Epithelial cell of proximal tubule (primary cell): ENCODE data around the gene IFNLR1. TPM values are rescaled to one million over a fixed set of nuclear protein-coding genes. Genes with fewer than 3 reads are reported as not detected.

Experiments used
- DNase-seq: peaks from one replicate; pipeline ENCODE4 v3.0.0-alpha.2; 2011; ENCODE audit warnings: low read depth
- H3K4me3 ChIP-seq: 2 replicates; pipeline ENCODE4 v1.5.1; 2011; ENCODE audit warnings: low read depth, mild to moderate bottlenecking, low read length
- total RNA-seq: library from RNA; depleted of rRNA; stranded (reverse); fragments of >200 nt; gene quantifications from 2 replicates; pipeline ENCODE4 v1.2.3, GENCODE V29; 2015
- TF ChIP-seq, protein P1 (sequence below): conservative IDR thresholded peaks from 2 replicates; pipeline ENCODE4 v1.5.1; 2012; ENCODE audit warnings: low read depth, mild to moderate bottlenecking, low read length

The IFNLR1 gene
- total RNA-seq, 1 donor from 2014 or later, result 3.6 TPM

DNA sequence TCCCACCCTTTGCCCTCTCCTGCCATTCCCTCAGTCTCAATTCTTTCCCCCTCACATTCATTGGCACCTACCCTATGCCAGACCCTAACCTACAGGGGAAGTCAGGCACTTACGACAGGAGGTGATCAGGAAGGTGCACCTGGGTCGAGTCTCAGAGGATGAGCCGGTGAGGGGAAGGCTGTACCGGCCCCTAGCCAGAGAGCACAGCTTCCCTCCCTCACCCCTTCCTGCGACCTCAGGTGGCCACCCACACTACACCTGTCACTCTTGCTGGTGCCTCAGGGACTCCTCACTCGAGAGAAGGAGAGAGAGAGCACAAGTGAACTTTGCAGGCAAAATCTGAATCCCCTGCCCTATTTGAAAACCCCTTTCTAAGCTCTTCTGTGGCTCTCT is 73.5 kb downstream of the IFNLR1 start:
- no peak overlapping the region for H3K4me3 ChIP-seq
- no peak for DNase-seq
- TF ChIP-seq, protein P1, sequence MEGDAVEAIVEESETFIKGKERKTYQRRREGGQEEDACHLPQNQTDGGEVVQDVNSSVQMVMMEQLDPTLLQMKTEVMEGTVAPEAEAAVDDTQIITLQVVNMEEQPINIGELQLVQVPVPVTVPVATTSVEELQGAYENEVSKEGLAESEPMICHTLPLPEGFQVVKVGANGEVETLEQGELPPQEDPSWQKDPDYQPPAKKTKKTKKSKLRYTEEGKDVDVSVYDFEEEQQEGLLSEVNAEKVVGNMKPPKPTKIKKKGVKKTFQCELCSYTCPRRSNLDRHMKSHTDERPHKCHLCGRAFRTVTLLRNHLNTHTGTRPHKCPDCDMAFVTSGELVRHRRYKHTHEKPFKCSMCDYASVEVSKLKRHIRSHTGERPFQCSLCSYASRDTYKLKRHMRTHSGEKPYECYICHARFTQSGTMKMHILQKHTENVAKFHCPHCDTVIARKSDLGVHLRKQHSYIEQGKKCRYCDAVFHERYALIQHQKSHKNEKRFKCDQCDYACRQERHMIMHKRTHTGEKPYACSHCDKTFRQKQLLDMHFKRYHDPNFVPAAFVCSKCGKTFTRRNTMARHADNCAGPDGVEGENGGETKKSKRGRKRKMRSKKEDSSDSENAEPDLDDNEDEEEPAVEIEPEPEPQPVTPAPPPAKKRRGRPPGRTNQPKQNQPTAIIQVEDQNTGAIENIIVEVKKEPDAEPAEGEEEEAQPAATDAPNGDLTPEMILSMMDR, result no peak

DNA sequence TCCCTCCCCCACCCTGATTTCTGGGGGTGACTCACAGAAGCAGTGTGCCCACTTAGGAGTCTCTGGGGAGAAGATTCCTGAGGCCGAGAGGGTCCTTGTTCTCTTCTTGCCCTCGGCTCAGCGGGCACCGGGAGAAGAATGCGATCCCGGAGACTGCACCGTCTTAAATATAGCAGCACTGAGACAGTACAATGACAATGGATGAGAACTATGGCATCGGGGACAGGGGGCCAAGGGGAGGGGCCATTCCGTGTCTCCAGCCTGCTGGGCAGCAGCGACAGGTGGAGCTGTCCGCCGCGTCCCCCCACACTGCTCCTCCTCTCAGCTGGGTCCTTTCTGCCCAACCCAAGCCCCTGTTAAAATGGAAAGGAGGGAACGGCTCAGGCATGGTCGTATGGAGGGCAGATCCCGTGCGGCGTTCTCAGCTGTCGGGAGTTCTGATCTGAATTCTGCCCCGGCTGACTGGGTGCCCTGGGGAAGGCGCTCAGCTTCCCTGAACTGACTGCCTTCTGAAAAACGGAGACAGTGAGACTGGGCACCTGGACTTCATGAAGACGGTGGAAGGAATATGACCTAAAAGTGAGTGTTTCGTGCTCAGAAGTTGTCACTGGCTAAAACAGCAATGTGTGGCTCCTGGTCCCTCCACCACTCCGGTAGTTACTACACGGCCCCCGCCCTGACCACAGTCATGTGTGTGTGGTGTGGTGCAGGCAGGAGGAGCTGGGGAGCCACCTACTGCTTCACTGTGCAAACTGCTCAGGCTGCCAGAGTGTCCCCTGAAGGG is 74.9 kb downstream of the IFNLR1 start, which contains the start of gene MYOM3:
TSS of gene MYOM3 (minus strand) at position 140 of the 784 bp plus-strand sequence. CDS start 3,499 bp downstream, outside the sequence.
- TF ChIP-seq, protein P1, result peak; percentile 81
- peak within 1 kb of the TSS; percentile 58 for H3K4me3 ChIP-seq
- DNase-seq, result no peak

DNA sequence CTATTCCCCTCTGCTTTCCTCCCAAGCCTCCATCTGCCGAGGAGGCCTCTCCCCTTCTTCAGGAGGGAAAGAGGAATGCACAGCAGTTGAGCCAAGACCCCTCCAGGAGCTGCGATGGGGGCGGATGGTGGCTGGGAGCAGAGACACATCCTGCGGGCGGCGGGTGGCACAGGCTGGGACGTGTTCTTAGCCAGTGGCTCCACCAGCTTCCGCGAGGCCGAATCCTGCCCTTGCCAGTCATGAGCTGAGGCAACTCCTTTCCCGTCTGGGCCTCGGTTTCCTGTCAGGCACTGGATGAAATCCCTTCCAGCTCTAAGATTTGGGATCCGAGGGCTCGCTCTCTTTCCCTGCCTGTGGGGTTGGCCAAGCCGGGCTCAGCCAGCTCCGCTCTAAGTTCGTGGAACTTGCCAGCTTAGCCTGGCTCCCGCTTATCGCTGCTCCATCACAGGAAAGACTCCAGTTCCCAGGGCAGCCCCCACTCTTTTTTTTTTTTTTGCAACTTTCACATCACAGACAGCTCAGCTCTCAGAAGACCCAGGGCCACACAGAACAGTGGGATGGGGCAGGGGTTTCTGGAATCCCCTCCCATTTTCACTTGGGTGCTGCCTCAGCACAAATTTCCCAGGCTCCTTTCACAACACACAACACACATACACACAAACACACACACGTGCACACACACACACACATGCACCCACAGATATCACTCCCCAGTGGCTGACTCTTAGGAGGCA is 75.7 kb downstream of the IFNLR1 start:
- H3K4me3 ChIP-seq, result peak overlapping the region; percentile 58
- no peak for DNase-seq
- TF ChIP-seq, protein P1, result no peak

DNA sequence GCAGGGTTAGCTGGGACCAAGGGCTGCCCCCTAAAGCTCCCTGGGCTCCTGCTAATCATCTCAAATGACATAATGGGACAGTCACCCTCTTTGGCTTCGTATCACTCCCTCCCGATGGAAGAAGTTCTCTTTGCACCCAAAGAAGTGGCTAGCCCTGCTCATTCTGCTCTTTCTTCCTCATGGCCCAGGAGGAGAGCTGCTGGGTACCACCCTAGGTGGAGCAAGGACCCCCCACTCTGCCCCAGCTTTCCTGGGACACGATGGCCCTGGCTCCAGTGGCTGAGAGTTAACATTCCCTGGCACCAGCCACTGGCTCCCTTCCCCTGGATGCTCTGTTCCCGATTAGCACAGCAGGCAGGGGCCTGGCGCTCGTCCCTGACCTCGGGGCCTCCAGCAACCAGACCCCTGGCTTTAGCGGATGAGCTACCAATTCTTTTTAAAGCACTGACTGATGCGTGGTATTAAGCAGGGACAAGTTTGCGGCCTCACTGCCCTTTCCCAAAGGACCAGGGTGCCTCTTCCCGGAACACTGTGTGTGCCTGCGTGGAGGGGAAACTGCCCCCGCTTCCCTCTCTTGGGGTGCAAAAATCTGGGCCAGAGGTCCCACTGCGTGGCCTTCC is 76.3 kb downstream of the IFNLR1 start:
- H3K4me3 ChIP-seq, result no peak overlapping the region
- TF ChIP-seq, protein P1, result no peak
- DNase-seq, result no peak

DNA sequence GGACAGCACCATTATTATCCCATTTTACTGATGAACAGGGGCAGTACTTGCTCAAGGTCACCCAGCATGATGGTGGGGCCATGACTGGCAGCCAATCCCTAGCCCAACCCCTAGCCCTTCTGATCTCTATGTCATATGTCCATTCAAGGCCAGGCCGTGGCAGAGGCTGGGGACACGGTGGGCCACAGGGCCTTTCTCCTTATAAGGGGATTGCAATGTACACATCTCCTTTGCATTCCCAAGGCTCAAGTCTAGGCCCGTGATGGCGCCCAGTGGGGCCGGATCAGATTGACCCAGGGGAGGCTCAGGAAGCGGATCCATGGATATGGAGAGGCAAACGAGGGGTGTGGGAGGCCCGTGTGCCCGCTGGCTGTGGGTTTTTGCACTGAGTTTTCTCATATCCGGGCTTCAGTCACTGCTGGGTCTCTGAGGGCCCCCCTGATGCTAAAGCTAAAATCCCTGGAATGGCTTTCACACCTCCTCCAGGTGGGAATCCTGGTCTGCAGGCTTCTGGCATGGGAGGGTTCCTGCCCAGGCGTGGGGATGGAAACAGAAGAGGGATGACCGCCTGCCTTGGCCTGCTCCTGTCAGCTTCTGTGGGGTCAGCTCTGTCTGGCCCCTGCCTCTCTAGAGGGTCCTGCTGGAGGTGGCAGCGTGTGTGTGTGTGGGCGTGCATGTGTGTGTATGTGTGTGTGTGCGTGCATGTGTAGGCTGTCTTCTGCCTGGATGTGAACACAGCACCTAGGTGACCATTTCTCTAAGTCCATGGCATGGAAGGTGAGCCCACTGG is 77.2 kb downstream of the IFNLR1 start:
- TF ChIP-seq, protein P1, result no peak
- no peak for DNase-seq
- no peak overlapping the region for H3K4me3 ChIP-seq

DNA sequence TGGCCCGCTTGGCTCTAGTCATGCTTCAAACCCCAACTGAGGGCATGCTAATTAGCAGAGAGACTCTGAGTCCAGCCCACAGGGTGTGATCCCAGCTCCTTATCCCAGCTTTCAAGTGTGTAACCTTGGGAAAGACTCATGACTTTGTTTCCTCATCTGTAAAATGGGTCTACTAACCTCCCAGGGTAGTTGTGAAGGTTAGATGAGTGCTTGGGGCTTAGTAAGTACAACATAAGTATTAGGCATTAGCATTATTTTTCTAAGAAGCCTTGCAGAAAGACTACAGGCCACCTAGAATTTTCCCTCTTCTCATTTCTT is 78.0 kb downstream of the IFNLR1 start:
- no peak overlapping the region for H3K4me3 ChIP-seq
- TF ChIP-seq, protein P1, result no peak
- DNase-seq, result no peak
